GM18868 (cell line): ENCODE results near the gene CA5A.
A peak's percentile ranks its signal among the peaks of the same experiment; 100 is the strongest.
"Not testable (repeated sequence)": the region's sequence is repeated elsewhere in the genome, so short reads cannot be mapped to it uniquely, and the experiment has no call there.

Experiments used
- ATAC-seq: cut with Tn5 transposase; IDR thresholded peaks from one replicate; pipeline ENCODE4 v1.9.1; 2021; ENCODE audit warnings: mild to moderate bottlenecking, moderate library complexity; ENCODE audit not compliant: unreplicated experiment

The CA5A gene

GRCh38 chr16:87936375-87937230, at the start of gene CA5A:
Gene CA5A, minus strand, starts transcription at chr16:87936529. Its CDS starts 79 bp downstream, at chr16:87936450.
- no peak for ATAC-seq

GRCh38 chr16:87985493-87985892, 49.2 kb upstream of the CA5A start:
- ATAC-seq = not testable (repeated sequence)

- ATAC-seq = no peak
Observed at GRCh38 chr16:87984632-87985267, 48.4 kb upstream of the CA5A start.

GRCh38 chr16:87984180-87984579, 47.9 kb upstream of the CA5A start:
- ATAC-seq = not testable (repeated sequence)

GRCh38 chr16:87983737-87984097, 47.4 kb upstream of the CA5A start:
- ATAC-seq = peak; percentile 53

- not testable (repeated sequence) for ATAC-seq
Observed at GRCh38 chr16:87983072-87983736, 46.9 kb upstream of the CA5A start.

GRCh38 chr16:87982581-87983041, 46.3 kb upstream of the CA5A start:
- no peak for ATAC-seq

GRCh38 chr16:87981376-87981775, 45.0 kb upstream of the CA5A start:
- ATAC-seq = not testable (repeated sequence)

- not testable (repeated sequence) for ATAC-seq
Observed at GRCh38 chr16:87979911-87980630, 43.7 kb upstream of the CA5A start.

- no peak for ATAC-seq
Observed at GRCh38 chr16:87979352-87979751, 43.0 kb upstream of the CA5A start.

GRCh38 chr16:87978127-87978526, 41.8 kb upstream of the CA5A start:
- ATAC-seq = no peak

- no peak for ATAC-seq
Observed at GRCh38 chr16:87976665-87977064, 40.3 kb upstream of the CA5A start.

- ATAC-seq = no peak
Observed at GRCh38 chr16:87974178-87974577, 37.8 kb upstream of the CA5A start.

GRCh38 chr16:87973717-87974116, 37.4 kb upstream of the CA5A start:
- no peak for ATAC-seq

GRCh38 chr16:87971933-87972332, 35.6 kb upstream of the CA5A start:
- no peak for ATAC-seq

GRCh38 chr16:87970186-87970585, 33.9 kb upstream of the CA5A start:
- ATAC-seq = no peak

- no peak for ATAC-seq
Observed at GRCh38 chr16:87968541-87968940, 32.2 kb upstream of the CA5A start.

GRCh38 chr16:87966685-87967185, 30.4 kb upstream of the CA5A start:
- no peak for ATAC-seq

- ATAC-seq = no peak
Observed at GRCh38 chr16:87966064-87966645, 29.8 kb upstream of the CA5A start.

- no peak for ATAC-seq
Observed at GRCh38 chr16:87965417-87965816, 29.1 kb upstream of the CA5A start.
